Measurements from ENCODE around the gene CCR6.

Gene CCR6

GRCh38 chr6:167099707-167100106 is 23.2 kb upstream of the CCR6 start:
- no peak for DNase-seq

- DNase-seq, result no peak
Measured at GRCh38 chr6:167100241-167100674, 22.6 kb upstream of the CCR6 start.

GRCh38 chr6:167102318-167102717 is 20.6 kb upstream of the CCR6 start:
- DNase-seq, result no peak

GRCh38 chr6:167103041-167103891 is 19.6 kb upstream of the CCR6 start:
- peak; percentile 34 to 60 for DNase-seq

- DNase-seq, result no peak
Measured at GRCh38 chr6:167104388-167104787, 18.5 kb upstream of the CCR6 start.

- no peak for DNase-seq
Measured at GRCh38 chr6:167105060-167105459, 17.8 kb upstream of the CCR6 start.

GRCh38 chr6:167106406-167106805 is 16.5 kb upstream of the CCR6 start:
- no peak for DNase-seq

- DNase-seq, result no peak
Measured at GRCh38 chr6:167107787-167108186, 15.1 kb upstream of the CCR6 start.

- no peak for DNase-seq
Measured at GRCh38 chr6:167108278-167108677, 14.6 kb upstream of the CCR6 start.

GRCh38 chr6:167109651-167110050 is 13.2 kb upstream of the CCR6 start:
- DNase-seq, result no peak

- DNase-seq, result peak in 1 of 2 donors; percentile 51
Measured at GRCh38 chr6:167111597-167111996, 11.3 kb upstream of the CCR6 start.

- DNase-seq, result no peak
Measured at GRCh38 chr6:167112421-167112820, 10.5 kb upstream of the CCR6 start.

GRCh38 chr6:167113047-167113754 is 9.7 kb upstream of the CCR6 start:
- DNase-seq, result peak in 1 of 2 donors; percentile 69

- DNase-seq, result peak; percentile 83 to 91
Measured at GRCh38 chr6:167113935-167114910, 8.7 kb upstream of the CCR6 start.

- DNase-seq, result no peak
Measured at GRCh38 chr6:167115054-167115453, 7.8 kb upstream of the CCR6 start.

GRCh38 chr6:167116109-167116837 is 6.6 kb upstream of the CCR6 start:
- no peak for DNase-seq

GRCh38 chr6:167116838-167117228 is 6.1 kb upstream of the CCR6 start:
- DNase-seq, result no peak

- DNase-seq, result no peak
Measured at GRCh38 chr6:167118006-167118405, 4.9 kb upstream of the CCR6 start.

- DNase-seq, result no peak
Measured at GRCh38 chr6:167118839-167119238, 4.1 kb upstream of the CCR6 start.

GRCh38 chr6:167119670-167120582 is 3.0 kb upstream of the CCR6 start:
- DNase-seq, result peak; percentile 61 to 76

- no peak for DNase-seq
Measured at GRCh38 chr6:167120583-167120903, 2.4 kb upstream of the CCR6 start.
